HG02970 (cell line): ENCODE measurements around the gene SMPD3.
"Not testable (repeated sequence)": the region's sequence is repeated elsewhere in the genome, so short reads cannot be mapped to it uniquely, and the experiment has no call there.

ENCODE experiments used
- ATAC-seq: cut with Tn5 transposase; IDR thresholded peaks from one replicate; pipeline ENCODE4 v1.9.1; 2021; ENCODE audit warnings: mild to moderate bottlenecking, moderate library complexity, moderate number of reproducible peaks; ENCODE audit not compliant: unreplicated experiment, low FRiP score

The SMPD3 gene

GRCh38 chr16:68448360-68448970 is at the start of gene SMPD3:
Gene SMPD3, minus strand, starts transcription at chr16:68448508. Its CDS starts 76,327 bp downstream, at chr16:68372181.
- peak; percentile 94 for ATAC-seq

GRCh38 chr16:68496689-68497088 is 48.4 kb upstream of the SMPD3 start:
- no peak for ATAC-seq

GRCh38 chr16:68494261-68494660 is 46.0 kb upstream of the SMPD3 start:
- ATAC-seq = not testable (repeated sequence)

DNA sequence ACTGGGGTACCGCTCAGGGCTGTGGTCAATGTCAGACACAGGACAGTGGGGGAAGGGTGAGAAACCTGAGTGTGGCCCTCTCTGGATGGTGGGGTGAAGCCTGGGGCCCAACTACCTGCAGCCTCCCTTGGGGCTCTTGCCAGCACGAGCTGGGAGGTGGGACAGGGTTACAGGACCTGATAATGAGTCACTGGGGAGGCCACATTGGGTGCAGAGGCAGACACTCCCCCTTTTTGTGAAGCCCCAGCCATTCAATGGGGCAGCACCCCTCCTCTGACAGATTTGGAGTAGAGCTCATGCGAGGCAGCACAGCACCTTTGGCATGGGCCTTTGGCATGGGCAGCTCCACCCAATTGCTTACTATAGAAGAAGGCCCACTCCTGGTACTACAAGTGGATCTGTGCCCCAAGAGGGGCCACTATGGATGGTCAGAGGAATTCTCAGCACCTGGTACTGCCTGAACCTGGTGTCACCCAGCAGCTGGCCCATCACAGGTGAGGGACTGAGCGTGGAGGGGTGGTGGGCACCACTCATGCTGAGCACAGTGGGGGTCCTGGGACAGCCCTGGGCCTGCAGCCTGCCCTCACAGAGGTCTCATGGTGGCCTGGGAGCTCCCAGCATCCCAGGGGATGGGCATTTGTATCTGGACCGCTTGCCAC is 45.2 kb upstream of the SMPD3 start:
- ATAC-seq = no peak

DNA sequence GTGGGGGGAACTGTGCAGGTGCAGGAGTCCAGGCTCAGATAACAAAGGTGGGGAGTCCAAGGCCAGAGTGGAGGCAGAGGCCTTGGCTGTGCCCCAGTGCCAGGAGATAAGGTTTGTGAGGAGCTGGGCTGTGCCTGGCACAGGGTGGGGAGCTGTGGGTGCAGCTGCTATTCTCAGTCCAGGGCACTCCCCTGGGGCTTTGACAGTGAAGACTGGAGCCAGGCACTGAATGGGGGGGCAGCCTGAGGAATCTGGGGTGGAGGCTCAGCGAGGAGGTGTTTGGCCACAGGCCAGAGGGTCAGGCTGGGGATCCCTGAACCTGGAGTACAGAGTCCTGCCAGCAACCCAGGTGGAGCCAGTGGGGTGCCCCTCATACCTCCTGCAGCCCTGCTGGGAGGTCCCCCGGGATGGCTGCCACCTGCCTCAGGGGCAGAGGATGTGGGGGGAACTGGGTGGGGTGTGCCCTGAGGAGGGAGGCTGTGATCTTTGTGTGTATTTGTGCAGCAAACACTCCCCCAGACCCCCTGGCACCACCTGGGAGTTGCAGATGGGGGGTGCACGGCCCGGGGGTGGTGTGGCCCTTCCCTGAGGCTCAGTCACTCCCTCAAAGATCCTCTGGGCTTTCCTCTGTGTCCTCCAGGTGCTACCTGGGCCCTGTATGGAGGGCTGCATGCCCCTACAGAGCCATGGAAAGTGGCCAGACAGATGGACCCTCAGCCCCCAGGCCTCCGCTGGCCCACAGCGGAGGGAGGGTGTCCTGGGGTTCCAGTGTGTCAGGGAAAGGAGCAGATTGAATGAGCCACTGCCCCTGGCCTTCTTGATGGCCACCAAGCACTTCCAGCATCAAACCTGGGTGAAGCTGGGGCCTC is 44.5 kb upstream of the SMPD3 start:
- no peak for ATAC-seq

GRCh38 chr16:68492151-68492542 is 43.8 kb upstream of the SMPD3 start:
- ATAC-seq = no peak

DNA sequence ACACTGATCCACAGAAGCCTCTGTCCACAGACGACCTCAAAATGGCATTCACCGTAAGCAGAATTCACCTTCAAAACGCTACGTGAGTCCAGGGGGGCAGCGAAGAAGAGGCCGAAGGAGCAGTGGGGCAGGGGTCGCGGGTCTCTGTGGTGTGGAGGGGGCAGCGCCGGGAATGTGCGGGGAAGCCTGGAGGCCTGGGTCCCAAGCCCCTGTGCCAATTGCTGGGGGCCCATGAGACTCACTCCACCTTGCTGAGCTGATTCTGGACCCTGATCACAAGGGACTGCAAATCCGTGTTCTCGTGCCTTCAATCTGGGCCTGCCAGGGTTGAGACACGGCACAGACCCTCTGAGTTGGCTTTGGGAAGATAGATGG is 43.3 kb upstream of the SMPD3 start:
- ATAC-seq = no peak

DNA sequence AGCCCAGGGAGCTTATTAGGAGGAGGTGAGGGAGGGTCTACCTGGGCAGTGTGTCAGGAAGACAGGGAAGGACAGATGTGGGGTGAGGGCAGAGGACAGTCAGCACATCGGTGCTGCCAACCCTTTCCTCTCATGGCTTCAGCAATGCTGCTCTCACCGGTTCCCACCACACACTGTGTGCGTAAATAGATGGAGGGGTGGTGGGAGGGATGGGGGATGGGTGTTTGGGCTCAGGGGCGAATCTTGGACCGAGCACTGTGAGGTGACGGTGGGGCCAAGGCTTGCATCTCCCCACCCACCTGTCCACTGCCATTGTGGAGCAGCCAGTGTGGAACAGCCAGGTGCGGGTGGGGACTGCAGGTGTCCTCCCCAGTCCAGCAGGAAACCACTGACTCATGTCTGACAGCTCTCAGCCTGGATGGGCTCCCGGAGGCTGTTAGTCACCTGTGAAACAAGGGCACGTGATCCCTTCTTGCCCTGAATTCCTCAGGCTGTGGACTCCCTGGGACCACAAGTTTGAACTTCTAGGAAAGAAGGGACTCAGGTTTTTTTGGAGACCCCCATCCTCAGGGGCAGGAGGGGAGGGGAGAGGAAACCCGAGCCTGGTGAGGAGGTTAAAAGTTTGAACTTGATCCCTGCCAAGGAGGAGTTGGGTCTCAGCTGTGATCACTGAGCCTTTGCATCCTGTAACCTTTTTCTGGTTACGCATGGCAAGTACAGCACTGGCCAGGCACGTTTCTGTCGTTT is 42.7 kb upstream of the SMPD3 start:
- ATAC-seq = no peak

GRCh38 chr16:68490358-68490757 is 42.0 kb upstream of the SMPD3 start:
- ATAC-seq = no peak

DNA sequence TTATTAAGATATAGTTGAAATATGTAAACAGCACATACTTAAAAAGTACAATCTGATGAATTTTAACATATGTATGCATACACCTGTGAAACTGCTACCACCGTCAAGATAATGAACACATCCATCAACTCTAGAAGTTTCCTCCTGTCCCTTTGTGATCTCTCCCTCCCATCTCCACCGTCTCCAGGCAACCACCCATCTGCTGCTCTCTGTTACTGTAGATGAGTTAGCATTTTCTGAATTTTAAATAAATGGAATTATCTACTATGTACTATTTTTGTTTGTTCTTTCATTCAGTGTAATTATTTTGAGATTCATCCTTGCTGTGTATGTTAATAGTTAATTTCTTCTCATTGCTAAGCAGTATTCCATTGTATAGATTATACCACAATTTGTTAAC is 40.2 kb upstream of the SMPD3 start:
- ATAC-seq = no peak

DNA sequence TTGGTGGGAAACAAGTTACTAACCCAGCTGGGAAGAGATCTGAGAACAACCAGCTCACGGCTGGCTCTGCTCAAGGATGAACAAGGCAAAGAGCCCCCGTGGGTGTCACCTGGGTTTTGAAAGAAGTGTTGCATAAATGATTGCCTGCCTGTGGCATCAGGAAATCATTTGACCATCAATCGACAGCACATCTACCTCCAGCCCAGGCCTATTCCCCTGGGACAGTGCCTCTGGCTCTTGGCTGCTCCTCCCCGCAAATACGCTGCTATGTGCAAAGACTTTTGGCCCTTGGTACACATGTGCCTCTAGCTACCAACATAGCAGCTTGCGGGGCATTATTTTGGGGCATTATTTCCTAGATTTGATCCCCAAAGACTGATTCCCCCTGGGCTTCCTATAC is 39.4 kb upstream of the SMPD3 start:
- ATAC-seq = no peak

GRCh38 chr16:68487203-68487514 is 38.9 kb upstream of the SMPD3 start:
- ATAC-seq = no peak

GRCh38 chr16:68486502-68487202 is 38.3 kb upstream of the SMPD3 start:
- ATAC-seq = no peak

DNA sequence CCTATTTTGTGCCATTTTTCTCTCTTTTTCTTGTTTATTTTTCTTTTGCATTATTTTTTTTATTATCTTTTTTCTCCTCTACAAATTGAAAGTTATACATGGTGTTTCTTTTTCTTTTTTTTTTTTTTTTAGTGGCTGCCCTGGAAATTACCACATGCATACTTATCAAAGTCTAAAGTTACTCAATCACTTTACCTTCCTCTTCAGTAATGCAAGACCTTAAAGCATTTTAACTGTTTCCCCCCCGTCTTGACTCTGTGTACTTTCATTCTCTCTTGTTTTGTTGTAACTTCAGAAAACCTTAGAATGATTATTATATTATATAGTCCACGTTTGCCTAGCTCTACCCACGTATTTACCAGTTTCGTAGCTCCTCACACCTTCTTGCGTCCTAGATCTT is 33.3 kb upstream of the SMPD3 start:
- no peak for ATAC-seq

DNA sequence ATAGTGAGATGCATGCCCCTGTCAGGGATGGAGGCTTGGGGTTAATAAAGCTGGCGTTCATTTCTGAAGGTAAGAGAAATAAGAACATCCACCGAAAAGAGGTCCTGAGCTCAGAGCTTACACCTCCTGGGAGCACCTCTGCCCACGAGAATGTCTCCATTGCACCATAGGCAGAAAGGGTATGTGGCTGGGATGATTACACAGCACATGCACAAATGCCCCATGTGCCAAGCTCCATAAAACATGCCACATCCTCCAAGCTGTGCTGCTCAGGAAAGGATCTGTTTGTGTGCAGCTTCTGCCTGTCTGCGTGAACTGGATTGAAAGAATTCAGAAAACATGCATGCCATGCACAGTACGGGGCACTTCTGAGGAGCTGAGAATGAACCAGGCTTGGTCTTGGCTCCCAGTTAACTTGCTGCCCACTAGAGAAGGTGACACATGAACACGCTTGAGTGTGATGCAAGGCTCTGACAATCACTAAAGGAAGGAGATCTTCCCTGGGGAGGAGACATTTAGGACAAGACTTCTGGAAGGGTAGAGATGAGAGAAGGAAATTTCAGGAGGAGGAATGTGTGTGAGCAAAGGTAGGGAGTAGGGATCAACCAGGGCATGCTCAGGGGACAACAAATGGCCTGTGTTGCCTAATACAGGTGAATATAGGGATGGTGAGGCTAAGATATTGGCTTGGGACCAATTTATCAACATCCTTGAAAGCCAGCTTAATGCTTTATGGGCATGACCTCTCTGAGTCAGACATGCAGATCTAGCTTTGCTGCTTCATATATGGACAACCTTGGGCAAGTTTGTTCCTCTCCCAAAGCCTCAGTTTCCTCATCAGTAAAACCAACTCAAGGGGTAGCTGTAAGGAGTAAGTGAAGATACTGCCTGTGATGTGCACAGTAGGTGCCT is 32.0 kb upstream of the SMPD3 start:
- ATAC-seq = no peak

DNA sequence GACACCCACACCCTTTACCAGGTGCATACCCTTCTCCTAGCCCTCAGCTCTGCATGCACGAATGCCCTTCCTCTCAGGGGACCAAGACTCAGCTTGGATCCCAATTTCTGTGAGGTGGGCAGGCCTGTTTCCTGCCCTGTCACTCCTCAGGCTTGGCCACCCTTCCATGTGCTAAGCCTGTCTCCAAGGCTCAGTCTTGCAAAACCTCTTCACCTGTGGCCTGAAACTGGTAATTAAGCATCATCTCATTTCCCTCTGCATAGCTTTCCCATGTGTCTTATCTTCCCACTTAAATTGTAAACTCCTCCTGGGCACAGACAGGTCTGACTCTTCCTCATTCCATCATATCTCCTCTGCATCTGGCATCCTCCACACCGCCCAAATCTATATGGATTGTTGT is 31.0 kb upstream of the SMPD3 start:
- no peak for ATAC-seq

DNA sequence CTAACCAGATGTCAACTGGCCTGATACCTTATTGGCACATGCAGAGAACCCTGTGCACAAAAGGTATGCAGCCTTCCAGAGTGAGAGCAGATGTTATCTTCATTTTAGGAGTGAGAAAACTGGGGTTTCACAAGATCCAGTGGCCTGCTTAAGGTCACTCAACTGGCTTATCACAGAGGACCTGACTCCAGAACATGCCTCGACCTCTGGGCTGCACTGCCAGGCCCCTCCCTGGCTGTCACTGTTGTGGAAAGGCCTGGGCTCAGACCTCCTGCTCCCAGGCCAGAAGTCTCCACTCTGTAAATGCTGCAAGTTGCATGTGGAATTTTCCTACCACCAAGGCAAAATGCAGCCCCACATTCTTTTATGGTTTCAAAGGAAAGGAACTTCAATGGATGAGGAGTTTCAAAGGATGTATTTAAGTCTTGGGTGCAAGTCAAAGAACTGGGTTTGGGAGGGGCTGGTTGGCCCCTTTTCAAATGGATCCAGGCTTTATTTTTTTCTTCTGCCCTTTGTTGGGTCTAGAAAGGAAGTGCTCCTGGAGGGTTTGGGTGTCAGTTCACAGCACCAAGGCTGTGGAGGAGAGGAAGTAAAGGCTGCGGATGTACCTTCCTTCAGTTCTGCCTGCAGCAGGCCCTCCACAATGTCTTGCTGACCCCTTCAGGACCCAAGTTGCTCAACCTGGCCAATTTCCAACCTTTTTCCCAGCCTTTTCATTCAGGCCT is 30.4 kb upstream of the SMPD3 start:
- ATAC-seq = no peak

GRCh38 chr16:68475071-68475470 is 26.8 kb upstream of the SMPD3 start:
- ATAC-seq = no peak
